NCI-H146 treated with DMSO at 0.1 percent for 48 hours (cell line): ENCODE results near the gene GLIS1.

Experiments used
- DNase-seq: peaks from one replicate; lab custom pipeline; 2025; ENCODE audit not compliant: unreplicated experiment; lab: John Stamatoyannopoulos, UW

The GLIS1 gene

DNA sequence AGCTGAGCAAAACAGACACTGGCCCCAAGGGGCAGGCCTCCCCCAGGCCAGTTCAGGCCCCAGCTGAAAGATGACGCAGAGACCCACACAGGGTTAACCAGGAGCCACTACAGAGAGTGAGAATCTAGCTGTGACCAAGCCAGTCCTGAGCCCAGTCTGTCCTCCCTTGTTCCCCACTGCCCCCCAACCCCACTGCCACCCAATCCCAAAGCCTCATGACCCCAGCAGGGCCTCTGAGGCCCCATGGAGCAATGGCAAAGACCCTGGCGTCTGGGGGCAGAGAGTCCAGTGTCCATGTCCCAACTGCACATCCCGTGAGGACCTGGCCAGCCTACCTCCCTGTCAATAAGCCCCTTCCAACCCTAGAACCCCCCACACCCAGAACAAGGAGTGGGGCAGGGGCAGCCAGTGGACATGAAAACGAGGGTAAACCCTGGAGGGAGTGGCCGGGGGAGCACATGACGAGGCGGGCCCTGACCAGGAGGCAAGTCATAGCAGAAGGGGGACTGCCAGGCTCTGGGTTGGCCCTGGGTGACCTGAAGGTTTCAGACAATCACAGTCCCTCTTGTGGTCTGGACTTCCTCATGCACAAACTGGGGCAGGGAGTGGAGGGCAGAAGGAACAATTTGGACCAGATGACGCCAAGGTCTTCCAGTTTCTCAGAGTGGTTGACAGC lies 100.5 kb downstream of the GLIS1 start:
- no peak for DNase-seq

DNA sequence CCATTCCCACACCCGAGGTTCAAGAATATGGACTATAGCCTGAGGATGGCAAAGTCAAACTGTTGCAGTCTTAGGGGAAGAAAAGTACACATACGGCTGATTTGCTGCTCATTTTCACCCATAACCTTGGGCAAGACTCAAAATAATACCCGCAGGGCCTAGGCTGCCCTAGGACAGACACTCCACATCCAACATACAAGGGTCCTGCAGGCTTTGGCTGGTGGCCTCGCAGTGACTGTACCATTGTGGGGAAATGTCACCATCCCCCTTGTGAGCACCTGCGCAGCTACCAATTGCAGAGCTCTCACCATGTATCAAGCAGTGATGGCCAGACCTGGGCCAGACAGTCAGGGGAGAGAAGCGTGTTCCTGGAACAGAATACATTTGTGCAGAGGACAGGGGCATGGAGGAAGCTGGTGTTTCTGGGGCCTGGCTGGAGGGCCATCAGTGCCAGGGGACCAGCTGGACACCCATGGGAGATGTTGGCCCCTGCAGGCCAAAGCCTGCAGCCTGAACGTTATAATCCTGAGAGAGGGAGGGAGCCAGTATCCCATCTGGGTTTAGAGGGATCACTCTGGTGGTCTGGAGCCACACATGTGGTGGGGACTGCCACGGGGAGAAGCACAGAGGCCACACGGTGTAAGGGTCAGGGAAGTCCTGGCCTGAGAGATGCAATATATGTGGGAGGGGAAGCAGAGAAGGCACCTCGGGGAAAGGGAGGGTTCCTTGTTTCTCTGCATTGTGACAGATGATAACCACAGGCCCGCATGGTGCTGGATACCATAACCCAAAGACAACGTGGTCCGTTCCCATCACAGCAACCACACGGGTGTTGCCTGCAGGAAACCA lies 101.2 kb downstream of the GLIS1 start:
- no peak for DNase-seq

DNA sequence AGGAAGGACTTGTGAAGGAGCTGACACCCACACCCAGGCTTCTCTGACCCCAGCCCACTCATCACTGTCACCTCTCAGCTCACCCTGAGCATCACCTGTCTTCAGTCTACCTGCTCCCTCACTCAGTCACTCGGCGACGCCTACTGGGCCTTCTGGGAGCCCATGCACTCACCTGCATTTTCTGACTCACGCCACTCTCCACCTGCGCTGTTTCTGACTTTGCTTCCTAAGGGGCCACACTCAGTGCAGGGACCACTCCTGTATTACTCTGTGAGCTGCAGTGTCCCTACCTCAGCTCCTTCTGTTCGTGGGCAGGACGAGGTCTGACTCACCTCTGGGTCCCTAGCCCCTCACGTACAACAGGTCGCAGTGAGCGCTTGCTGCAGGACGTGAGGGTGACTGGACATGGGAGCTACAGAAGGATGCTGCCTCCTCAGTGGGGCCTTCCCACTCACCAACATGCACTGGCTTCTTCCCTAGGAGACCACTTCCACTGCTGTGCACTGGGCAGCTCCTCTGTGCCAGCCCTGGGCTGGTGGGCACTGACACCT lies 102.3 kb downstream of the GLIS1 start:
- no peak for DNase-seq

DNA sequence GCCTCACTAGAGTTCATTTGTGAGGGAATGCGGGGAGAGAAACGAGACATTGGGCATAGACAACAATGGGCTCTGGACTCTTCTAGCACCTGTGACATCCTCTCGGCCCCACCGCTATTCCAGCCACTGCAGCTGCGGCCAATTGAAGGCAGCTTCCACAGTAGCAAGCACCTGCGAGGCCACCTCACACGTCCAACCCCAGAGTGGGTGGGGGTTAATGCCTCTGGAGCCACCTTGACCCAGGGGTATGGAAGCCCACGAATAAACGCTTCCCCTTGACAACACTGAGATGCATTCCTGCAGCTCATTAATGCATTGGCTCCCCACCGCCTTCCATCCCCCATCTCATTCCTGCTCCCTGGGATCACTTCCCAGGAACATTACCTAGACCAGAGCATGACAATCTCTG lies 104.4 kb downstream of the GLIS1 start:
- DNase-seq = no peak

DNA sequence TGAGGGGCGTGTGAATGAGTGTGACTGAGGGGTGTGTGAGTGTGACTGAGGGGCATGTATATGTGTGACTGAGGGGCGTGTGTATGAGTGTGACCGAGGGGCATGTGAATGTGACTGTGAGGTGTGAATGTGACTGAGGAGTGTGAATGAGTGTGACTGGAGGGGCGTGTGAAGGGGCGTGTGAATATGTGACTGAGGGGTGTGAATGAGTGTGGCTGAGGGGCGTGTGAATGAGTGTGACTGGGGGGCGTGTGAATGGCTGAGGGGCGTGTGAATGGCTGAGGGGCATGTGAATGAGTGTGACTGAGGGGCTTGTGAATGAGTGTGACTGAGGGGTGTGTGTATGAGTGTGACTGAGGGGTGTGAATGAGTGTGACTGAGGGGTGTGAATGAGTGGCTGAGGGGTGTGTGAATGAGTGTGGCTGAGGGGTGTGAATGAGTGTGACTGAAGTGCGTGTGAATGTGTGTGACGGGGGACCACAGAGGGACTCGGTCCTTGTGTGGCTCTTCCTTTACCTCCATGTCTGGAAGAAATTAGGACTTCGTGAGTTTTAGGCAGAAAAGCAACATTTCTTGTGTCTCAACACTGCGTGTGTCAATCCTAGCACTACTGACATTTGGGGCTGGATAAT lies 105.8 kb downstream of the GLIS1 start:
- no peak for DNase-seq

DNA sequence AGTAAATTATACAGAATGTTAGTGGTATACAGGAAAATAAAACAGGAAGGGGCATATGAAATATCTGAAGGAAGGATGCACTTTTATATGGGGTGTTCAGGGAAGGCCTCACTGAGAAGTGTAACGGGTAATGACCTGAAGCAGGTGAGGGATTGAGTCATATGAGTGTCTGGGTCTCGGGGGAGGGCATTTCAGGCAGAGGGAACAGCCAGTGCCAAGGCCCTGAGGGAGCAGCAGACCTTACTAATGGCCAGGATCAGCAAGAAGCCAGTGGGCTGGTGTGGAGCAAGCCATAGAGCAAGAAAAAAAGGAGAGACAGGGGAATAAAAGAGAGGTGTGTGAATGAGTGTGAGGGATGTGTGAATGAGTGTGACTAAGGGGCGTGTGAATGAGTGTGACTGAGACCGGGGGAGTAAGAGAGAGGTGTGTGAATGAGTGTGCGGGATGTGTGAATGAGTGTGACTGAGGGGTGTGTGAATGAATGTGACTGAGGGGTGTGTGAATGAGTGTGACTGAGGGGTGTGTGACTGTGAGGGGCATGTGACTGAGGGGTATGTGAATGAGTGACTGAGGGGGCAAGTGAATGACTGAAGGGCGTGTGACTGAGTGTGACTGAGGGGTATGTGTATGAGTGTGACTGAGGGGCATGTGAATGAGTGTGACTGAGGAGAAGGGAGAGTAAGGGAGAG lies 107.2 kb downstream of the GLIS1 start:
- no peak for DNase-seq

DNA sequence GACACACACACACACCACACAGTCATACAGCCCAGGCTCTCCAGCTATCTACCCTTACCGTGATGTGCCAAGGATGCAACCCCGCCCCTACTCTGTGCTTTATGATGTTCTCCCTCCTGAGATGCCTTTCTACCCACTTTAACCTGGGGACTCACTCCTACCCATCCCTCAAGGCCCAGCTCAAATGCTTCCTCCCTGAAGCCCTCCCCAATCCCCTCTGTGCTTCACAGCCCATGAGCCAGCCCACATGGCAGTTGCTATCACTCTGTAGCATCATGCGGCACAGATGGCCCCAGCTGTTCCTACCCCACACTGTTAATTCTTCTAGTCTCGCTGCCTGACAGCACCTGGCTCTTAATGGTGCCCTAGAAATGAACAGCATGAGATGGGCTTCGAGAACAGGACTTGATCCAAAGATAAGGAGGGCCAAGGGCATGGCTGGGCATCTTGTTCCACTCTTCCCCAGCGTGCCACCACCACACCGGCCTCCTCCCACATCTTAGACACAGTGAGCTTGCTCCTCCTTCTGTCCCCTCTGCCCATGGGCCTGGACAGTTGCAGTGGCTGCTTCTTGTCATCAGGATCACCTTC lies 109.8 kb downstream of the GLIS1 start:
- no peak for DNase-seq

DNA sequence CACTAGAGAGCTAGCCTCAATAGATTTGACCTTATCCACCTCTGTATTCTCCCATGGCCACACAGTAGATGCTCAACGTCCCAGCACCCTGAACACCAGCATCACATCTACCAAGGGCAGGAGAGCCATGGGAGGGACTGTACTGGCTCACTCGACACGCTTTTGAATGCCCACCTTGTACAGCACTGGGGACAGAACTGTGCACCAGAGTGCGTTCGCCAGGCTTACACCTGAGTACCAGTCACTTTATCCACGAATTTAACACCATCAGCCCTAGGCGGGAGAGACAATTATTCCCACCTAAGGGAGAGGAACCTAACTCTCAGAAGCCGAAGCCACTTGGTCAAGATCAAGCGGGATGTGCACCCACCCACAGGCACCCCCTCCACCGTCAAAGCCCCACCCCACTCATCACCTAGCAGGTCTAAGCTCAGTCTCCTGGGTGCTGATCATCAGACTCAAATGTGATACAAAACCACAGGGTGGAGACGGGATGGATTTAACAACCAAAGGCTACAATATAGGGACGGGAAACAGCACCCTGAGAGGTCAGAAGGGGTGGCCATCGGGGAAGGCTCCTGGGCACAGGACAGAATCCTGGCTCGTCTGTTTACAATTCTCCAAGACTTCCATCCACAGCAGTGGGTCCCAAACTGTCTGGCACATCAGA lies 110.5 kb downstream of the GLIS1 start:
- no peak for DNase-seq

DNA sequence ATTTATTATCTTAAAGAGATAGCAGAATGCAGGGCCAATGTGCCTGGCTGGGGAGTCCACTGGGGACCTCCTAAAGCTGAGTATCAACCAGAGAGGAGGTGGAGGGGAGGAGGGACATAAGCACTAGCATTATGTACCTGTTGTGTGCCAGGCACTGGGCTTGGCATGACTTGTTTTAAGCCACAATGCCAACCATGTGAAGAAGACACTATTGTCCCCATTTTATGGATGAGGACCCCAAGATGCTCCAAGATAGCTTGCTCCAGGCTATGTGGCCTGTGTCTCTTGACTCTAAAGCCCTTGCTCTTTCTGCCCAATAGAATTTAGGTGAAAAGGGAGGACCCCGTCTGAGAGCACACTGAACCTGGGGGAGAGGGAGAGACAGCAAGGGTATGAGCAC lies 111.3 kb downstream of the GLIS1 start:
- DNase-seq = no peak

DNA sequence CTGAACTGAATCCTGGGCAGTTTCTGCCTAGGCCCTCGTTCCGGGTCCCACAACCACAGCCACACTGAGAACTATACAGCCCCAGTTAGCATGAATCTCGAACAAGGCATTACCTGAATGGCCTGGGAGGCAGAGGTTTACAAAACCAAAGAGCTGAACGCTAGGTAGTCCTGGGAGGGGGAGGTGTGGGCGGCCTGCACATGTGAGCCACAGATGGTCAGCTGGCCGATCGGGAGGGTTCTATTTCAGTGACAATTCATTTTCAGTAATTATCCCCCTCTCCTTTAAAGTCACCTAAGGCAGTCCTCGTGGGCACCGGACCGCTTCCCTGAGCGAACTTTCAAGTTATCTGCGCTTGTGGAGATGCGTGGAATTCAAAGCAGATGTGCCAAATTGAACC lies 111.9 kb downstream of the GLIS1 start:
- no peak for DNase-seq

DNA sequence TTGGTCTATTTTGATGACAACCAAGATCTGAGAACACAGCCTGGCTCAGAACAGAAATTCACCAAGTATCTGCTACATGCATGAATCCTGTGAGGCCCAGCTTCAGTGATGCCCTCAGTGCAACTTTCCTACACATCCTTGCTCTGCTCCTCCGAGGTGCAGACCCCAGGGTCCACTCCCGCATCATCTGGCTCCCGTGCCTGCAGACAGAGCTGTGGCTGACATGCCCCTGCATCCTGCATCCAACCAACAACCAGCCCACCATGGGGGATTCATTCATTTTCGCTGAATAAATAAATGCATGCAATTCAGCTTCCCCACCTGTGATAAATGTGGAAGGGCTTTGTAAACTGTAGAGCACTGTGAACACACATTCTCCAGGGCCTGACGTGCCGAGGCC lies 112.3 kb downstream of the GLIS1 start:
- no peak for DNase-seq

DNA sequence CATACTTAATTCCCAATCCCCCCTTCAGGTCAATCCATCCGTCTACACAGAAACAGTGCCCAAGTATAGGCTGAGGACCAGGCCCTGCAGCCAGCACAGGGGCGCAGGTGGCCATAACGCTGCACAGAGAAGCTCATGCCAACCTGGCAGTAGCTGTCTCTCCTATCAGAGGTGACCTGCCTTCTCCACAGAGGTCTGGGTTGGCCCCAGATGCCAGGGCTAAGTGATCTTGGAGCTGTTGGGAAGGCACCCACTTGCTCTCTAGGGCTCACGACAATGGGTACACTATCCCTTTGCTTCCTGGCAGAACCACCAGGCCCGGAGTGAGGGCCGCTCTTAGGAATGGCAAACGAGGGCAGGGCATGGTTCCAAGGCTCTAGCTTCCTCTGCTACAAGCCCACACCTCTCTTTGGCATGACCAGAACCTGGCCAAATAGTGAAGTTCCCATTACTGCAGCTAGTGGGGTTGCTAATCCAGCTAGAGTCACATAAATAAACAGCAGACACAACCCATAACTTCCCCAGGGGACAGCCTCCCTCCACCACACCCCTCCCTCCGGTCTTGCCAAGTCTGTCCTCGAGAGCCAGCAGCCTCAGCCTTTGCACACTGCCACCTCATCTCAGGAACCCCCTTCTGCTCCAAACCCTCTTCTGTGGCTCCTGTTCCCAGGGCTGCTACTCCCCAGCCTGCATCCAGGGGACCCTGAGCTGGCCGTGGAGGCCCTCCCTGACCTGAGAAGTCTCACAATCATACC lies 113.0 kb downstream of the GLIS1 start:
- DNase-seq = no peak

DNA sequence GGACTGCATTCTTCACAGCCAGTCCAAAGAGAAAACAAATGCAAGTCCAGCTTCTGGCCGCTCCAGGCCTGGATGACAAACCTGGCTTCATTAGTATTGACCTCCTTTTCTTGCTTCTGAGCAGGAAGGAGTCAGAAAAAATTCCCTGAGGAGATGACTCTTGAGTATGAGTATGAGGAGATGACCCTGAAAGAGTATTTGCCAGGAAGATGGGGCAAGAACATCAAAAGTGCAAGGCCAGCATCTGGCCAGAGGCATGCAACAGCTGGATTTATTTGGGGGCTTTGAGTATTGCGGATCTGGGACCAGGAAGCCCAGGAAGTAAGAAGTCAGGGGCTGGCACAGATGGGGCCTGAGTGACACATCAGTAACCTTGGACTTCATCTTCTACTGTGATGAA lies 113.9 kb downstream of the GLIS1 start:
- no peak for DNase-seq

DNA sequence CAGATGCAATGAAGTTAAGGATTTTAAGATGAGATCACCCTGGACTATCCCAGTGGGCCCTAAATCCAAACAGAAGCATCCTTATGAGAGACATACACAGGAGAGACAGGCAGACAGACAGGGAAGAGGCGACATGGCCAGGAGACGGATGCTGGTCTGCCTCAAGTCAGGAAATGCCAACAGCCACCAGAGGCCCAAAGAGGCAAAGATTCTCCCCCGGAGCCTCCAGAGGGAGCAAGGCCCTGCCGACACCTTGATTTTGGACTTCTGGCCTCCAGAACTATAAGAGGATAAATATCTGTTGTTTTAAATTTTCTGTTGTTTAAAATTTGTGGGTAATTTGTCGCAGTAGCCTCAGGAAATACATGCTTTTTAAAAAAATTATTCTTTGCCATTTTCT lies 116.4 kb downstream of the GLIS1 start:
- no peak for DNase-seq

DNA sequence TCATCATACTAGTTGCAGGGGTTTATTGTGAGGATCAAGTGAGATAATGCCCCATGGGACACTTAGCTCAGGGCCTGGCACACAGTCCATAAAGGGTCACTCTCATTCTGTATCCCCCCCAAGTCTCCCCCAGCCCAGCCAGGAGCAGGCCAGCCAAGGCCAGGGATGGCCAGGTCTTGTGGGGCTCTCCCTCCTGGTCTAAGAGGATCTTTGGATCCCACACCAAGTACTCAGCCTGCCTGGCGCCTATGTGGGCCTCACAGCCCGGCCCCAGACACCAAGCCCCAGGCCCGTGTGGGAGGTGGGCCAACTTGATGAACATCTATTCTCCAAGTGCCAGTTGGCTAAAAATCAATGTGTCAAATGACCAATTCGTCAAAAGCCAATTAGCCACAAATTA lies 117.8 kb downstream of the GLIS1 start:
- no peak for DNase-seq

DNA sequence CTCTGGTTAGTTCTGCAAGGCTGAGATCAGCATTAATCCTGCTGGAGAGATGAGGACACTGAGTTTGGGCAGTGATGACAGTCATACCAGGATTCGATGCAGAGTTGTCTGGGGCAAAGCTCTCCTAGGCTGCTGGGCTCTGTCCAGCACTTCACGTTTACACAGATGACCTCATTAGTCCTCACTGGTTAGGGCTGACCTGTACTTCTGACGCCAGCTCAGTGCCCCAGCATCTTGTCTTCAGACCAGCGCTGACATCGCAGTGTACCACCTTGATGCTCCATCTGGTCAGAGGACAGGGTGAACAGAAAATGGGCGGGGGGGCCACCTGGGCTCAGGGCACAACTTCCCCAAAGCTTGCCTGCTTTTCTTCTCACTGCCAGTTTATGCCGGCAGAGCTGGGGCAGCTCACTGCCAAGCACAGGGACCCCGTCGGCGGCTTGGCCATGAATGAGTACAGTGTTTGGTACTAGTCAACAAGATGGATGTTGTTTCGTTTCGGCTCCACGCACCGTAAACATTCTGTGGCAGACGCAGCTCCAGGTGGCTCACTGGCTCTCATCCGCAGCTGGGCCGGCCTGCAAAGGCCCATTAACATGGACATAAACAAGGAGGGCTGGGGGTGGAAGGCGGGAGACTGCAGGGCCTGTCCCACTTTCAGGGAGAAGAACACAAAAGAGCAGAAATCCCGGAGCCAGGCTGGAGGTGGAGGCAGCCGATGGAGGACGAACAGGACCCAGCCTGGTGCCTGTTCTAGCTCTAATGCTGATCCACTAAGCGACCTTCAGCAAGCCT lies 118.7 kb downstream of the GLIS1 start:
- DNase-seq = no peak

DNA sequence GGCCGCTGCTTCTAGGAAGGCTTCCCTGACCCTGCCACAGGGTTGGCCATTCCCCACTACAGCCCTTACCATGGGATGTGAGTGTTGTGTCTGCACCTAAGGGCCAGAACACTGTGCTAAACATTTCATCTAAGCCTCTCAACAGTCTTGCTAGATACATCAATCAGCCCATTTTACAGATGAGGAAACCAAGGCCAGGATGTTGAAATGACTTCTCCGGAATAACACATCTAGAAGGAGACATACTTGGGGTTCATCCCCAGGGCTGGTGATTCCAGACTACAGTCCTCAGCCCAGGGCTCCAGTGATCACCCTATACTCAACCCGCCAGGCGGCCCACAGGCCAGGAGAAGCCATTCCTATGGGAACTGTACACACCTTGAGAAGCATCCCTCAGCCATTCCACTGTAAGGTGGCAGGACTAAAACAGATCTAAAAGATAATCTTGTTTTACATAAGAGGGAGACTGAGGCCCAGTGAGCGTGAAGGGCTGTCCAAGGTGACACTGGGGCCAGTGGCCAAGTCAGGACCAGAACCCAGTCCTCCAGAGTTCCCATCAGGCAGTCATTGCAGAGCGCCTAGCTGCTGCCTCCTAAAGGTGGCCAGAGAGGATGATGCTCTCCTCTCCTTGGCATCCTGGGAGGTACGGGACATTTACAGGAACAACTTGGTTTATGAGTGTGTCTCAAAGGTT lies 119.5 kb downstream of the GLIS1 start:
- DNase-seq = no peak
